CD4-positive, alpha-beta T cell treated with Interleukin-12 subunit alpha and Interleukin-12 subunit beta, for 1 hour (primary cell): ENCODE results near the gene SMU1.
A peak's percentile ranks its signal among the peaks of the same experiment; 100 is the strongest.
"Not testable (repeated sequence)": the region's sequence is repeated elsewhere in the genome, so short reads cannot be mapped to it uniquely, and the experiment has no call there.

Experiments used
- DNase-seq: peaks from one replicate; pipeline ENCODE4 v3.0.0-alpha.2; 2020

Gene SMU1

GRCh38 chr9:33104401-33104800 lies 27.9 kb upstream of the SMU1 start:
- DNase-seq, result no peak

GRCh38 chr9:33103501-33104281 lies 27.2 kb upstream of the SMU1 start:
- DNase-seq, result no peak

GRCh38 chr9:33102551-33103210 lies 26.2 kb upstream of the SMU1 start:
- DNase-seq, result no peak

GRCh38 chr9:33101104-33101951 lies 24.9 kb upstream of the SMU1 start:
- DNase-seq, result no peak

- DNase-seq, result no peak
Measured at GRCh38 chr9:33099754-33100153, 23.3 kb upstream of the SMU1 start.

- DNase-seq, result no peak
Measured at GRCh38 chr9:33097192-33097591, 20.7 kb upstream of the SMU1 start.

- DNase-seq, result no peak
Measured at GRCh38 chr9:33092634-33093033, 16.2 kb upstream of the SMU1 start.

- DNase-seq, result not testable (repeated sequence)
Measured at GRCh38 chr9:33085672-33086071, 9.2 kb upstream of the SMU1 start.

GRCh38 chr9:33082538-33083326 lies 6.3 kb upstream of the SMU1 start:
- peak; percentile 12 for DNase-seq

GRCh38 chr9:33082128-33082527 lies 5.7 kb upstream of the SMU1 start:
- peak; percentile 28 for DNase-seq

- peak; percentile 84 for DNase-seq
Measured at GRCh38 chr9:33081128-33081851, 4.8 kb upstream of the SMU1 start.

GRCh38 chr9:33080534-33080933 lies 4.1 kb upstream of the SMU1 start:
- no peak for DNase-seq

- no peak for DNase-seq
Measured at GRCh38 chr9:33068991-33069390, 7.5 kb downstream of the SMU1 start.

GRCh38 chr9:33065157-33066076 lies 11.1 kb downstream of the SMU1 start:
- no peak for DNase-seq

GRCh38 chr9:33051144-33051543 lies 25.3 kb downstream of the SMU1 start:
- DNase-seq, result no peak

- DNase-seq, result no peak
Measured at GRCh38 chr9:33049680-33050361, 26.7 kb downstream of the SMU1 start.

- DNase-seq, result no peak
Measured at GRCh38 chr9:33048054-33048465, 28.4 kb downstream of the SMU1 start.

- no peak for DNase-seq
Measured at GRCh38 chr9:33046061-33046460, 30.4 kb downstream of the SMU1 start.

- no peak for DNase-seq
Measured at GRCh38 chr9:33044677-33045282, 31.7 kb downstream of the SMU1 start.

GRCh38 chr9:33044162-33044673 lies 32.3 kb downstream of the SMU1 start:
- peak; percentile 73 for DNase-seq
